ENCODE data around the gene AKR1C1.
"Not testable (repeated sequence)": the region's sequence is repeated elsewhere in the genome, so short reads cannot be mapped to it uniquely, and the experiment has no call there.

Gene AKR1C1

DNA sequence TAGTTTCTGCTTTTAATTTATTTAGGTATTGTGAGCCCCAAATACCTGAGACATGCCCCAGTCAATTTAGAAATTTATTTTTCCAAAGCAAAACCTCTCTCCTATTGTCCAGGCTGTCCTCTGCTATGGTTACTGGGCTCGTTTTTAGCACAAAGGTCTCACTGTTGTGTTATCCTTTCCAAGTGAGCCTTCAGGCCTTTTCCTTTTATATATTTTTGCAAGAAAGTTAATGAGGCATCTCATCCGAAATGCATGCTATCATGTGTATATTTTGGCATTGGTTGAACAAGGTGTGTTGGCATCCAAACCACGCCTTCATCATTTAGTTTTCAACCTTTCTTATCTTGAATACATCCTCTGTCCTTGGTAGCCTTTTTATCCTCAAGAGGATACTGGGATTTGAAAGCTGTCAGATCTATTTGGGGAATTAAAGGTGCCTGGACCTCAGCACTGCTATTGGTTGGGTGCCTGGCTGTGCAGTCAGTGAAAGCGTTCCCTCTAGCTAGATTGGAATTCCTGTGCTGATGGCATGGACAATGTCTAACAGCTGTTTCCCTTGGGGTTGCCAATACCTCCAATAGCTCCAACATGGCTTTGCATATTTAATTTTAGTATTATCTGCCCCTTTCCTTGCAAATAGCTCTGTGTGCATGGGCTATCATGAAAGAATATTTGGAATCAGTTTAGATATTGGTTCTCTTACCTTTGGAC is 51.1 kb downstream of the AKR1C1 start:
- not testable (repeated sequence) for DNase-seq (ENCODE audit: low read depth in 1 of 2, low spot score in 1 of 2)

DNA sequence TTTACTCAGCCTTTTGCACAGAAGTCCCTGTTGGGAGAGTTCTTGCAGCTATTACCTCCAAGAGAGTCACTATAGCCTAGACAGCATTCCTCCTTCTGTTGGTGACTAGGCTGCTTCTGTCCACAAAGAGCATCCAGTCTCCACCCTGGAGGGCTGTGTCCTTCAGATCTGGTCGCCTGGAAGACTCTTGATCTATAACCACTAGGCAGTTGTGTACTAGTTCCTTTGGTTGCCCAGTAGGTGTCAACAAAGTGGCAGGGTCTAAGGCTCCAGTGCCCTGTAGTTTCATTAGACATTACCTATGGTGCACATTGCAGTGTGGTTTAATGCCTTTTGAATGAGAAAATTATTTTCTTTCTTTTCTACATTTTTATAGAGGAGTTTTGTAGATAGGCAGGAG is 51.7 kb downstream of the AKR1C1 start:
- no peak for DNase-seq (ENCODE audit: low read depth in 1 of 2, low spot score in 1 of 2)

GRCh38 chr10:5018134-5018533 is 54.9 kb downstream of the AKR1C1 start:
- no peak for DNase-seq (ENCODE audit: low read depth in 1 of 2, low spot score in 1 of 2)

DNA sequence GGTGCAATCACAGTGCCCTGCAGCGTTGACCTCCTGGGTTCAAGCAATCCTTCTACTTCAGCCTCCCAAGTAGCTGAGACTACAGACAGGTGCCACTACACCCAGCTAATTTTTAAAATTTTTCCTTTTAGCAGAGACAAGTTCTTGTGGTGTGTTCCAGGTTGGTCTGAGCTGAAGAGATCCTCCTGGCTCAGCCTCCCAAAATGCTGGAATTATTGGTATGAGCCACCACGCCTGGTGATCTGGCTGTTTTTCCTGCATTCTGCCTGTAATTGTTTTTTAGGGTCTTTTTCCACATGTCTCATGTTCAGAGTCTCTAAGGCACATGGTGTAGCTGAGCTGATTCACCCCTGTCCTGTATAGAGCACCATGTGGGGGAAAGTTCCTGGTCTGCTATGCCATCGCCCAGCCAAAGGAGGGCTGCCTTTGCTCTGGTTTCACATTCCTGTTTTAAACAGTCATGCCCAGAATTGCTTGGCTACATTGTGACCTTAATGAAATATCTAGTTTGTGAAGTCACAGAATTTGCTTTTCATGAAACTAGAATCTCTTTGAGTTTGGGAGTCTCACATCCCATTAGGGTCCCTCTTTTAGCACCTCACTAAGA is 55.6 kb downstream of the AKR1C1 start:
- not testable (repeated sequence) for DNase-seq (ENCODE audit: low read depth in 1 of 2, low spot score in 1 of 2)

DNA sequence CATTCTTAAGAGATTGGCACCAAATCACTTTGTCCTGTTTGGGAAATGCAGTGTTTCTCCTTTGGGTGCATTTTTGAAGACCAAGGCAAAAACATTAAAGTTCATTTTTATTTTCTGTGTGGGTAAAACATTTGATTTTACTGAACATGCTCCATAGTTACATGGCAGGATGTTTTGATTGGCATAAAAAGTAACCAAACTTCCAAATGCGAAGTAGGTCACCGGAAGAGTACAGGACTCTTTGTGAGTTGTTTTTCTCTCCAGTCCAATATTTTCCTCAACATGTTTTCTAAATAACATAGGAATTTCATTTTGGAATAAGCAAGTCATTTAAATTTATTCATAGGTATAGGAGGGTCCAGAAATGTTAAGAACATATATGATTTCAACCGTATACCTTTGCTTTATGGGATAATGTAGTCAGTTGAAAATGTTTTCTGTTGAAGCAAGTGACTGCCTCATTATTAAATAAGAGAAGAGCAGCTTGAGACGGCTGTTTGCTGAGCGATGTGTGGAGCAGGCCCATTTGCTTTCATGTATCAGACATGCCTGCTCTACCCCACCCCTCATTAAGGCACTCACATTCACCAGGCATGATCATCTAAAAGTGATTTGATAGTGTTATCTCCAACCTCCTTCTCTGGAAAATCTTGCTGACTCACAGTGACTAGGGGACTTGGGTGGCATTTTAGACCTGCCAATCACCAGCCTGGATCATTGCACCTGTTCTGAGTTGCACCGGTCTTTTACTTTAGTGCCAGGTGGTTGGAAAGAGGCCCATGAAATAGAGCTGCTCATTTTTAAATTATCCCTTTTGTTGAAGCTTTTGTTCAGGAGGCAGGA is 56.8 kb downstream of the AKR1C1 start:
- not testable (repeated sequence) for DNase-seq (ENCODE audit: low read depth in 1 of 2, low spot score in 1 of 2)

- DNase-seq (ENCODE audit: low read depth in 1 of 2, low spot score in 1 of 2): not testable (repeated sequence)
These were observed 58.5 kb downstream of the AKR1C1 start for GRCh38 chr10:5021624-5022290.

GRCh38 chr10:5023177-5023805 is 60.1 kb downstream of the AKR1C1 start:
- no peak for DNase-seq (ENCODE audit: low read depth in 1 of 2, low spot score in 1 of 2)

GRCh38 chr10:5025461-5025881 is 62.3 kb downstream of the AKR1C1 start:
- not testable (repeated sequence) for DNase-seq (ENCODE audit: low read depth in 1 of 2, low spot score in 1 of 2)

- no peak for DNase-seq (ENCODE audit: low read depth in 1 of 2, low spot score in 1 of 2)
These were observed 67.8 kb downstream of the AKR1C1 start for GRCh38 chr10:5030989-5031388.

DNA sequence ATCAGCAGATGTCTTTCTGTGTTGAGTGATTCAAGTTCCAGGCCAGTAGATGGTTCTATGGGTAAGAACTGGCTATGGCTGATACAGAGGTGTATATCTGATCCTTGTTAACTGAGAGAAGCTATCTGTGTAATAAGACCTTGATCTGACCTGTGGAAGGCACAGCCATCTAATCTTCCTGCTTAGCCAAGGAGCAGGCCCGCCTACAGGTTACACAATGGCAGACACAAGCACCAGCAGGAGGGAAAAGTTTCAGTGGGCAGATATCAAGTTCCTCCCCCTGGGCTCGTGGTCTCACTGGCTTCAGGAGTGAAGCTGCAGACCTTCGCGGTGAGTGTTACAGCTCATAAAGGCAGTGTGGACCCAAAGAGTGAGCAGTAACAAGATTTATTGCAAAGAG is 68.4 kb downstream of the AKR1C1 start:
- not testable (repeated sequence) for DNase-seq (ENCODE audit: low read depth in 1 of 2, low spot score in 1 of 2)

DNA sequence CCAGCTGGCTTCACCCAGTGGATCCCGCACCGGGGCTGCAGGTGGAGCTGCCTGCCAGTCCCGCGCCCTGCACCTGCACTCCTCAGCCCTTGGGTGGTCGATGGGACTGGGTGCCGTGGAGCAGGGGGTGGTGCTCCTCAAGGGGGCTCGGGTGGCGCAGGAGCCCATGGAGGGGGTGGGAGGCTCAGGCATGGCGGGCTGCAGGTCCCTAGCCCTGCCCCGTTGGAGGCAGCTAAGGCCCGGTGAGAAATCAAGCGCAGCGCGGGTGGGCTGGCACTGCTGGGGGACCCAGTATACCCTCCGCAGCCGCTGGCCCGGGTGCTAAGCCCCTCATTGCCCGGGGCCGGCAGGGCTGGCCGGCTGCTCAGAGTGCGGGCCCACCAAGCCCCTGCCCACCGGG is 69.2 kb downstream of the AKR1C1 start:
- DNase-seq (ENCODE audit: low read depth in 1 of 2, low spot score in 1 of 2): not testable (repeated sequence)

Measured in activated CD4-positive, alpha-beta T cell treated with anti-CD3 and anti-CD28 coated beads, Interleukin-2, amount 50 U/mL, for 24 hours (primary cell).